Stimulated activated CD8-positive, alpha-beta memory T cell treated with anti-CD3 and anti-CD28 coated beads, Interleukin-12 subunit alpha, Interleukin-12 subunit beta, amount 100 ng/mL, for 24 hours (primary cell): ENCODE data around the gene COL5A1.
"Not testable (repeated sequence)": the region's sequence is repeated elsewhere in the genome, so short reads cannot be mapped to it uniquely, and the experiment has no call there.

ENCODE experiments used
- DNase-seq: peaks from one replicate; pipeline ENCODE4 v3.0.0-alpha.2; 2020; ENCODE audit errors: extremely low read depth

The COL5A1 gene

DNA sequence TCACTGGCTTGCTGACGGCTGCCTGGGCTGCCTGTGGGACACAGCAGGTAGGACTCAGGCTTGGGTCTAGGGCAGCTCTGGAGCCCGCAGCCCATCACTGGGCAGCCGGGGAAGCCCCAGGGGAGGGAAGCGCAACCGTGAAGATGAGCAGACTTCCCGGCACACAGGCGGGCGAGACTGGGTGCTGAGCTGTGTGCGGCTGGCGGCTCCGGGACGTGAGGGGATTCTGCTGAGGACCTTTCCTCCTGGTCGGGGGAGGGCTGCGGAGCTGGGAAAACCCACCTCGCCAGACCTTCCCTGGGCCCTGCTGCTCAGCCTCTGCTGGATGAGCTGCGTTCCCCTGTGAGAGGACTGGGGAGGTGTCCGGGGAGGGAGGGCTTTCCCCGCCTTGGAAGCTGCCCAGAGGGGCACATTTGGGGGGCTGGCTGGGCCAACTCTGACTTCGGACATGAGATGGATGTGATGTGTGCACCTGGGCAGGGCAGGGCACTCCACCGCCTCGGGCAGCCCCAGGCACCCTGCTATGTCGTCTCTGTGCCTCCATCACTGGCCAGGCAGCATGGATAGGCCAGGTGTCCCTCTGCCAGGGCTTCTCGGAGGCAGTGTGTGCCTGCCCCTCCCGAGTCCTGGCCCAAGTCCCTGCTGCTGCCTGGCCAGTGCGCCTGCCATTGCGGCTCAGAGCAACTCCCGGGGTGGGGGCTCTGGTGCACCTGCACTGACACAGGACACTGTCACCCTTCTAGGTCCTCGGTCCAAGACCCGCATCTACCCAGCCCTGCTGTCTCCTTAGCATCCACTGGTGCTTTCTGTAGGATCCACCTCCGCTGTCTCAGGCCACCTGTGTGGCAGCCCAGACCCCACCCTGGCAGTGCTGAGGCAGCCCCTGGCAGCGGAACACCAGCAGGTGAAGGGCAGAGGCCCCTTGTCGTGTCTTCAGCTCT lies 66.4 kb downstream of the COL5A1 start:
- DNase-seq: no peak

DNA sequence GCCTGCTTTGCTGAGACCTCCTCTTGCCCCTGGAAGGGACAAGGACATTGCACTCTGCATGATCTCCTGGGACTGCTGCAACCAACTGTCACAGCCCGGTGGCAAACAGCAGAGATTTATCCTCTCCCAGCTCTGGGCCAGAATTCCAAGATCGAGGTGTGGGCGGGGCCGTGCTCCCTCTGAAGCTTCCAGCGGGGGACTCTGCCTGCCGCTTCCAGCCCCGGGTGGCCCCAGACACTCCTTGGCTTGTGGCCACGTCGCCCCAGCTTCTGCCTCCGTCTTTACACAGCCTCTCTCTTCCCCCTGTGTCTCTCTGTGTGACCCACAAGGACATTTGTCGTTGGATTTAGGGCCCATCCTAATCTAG lies 67.1 kb downstream of the COL5A1 start:
- DNase-seq: no peak

GRCh38 chr9:134709512-134710270 lies 68.1 kb downstream of the COL5A1 start:
- no peak for DNase-seq

DNA sequence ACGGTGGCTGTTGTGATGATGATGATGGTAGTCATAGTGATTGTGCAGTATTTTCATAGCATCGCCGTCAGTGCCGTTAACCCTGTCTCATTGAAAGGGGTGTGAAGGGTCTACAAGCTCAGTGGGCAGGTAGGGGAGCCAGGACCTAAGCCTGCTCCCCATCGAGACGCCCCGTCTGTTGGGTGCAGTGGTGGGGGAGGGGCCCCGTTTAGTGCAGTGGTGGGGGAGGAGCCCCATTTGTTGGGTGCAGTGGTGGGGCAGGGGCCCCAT lies 68.6 kb downstream of the COL5A1 start:
- DNase-seq: no peak

DNA sequence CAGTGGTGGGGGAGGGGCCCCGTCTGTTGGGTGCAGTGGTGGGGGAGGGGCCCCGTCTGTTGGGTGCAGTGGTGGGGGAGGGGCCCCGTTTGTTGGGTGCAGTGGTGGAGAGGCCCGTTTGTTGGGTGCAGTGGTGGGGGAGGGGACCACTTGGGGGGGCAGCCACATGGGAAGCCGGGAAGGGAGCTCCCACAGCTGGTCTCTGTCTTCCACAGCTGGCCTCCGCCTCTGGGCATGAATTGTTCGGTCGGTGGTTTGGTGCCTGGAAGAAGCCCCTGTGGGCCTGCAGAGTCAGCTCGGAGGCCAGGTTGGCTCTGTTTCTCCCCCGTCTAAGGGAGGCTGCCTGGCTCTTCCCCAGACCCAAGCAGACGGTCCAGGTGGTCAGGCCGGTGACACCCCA lies 69.3 kb downstream of the COL5A1 start:
- no peak for DNase-seq

GRCh38 chr9:134712243-134712642 lies 70.6 kb downstream of the COL5A1 start:
- no peak for DNase-seq

DNA sequence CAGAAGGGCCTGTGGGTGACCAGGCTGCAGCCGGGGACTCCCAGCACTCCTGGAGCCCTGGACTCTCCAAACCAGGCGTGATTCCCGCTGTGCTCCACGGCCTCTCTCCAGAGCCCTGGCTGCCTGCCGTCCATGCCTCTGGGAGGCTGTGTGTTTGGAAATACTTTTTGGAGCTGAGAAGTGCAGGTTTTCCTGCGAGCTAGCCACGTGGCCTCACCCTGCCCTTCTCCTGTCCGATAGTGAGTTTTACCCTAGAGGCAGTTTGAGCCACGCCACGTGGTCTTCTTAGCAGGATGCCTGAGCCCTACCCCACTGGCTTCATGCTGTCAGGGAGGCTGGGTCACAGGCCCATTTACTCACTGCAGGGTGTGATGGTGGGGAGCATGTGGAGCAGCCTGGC lies 71.3 kb downstream of the COL5A1 start:
- DNase-seq: no peak

DNA sequence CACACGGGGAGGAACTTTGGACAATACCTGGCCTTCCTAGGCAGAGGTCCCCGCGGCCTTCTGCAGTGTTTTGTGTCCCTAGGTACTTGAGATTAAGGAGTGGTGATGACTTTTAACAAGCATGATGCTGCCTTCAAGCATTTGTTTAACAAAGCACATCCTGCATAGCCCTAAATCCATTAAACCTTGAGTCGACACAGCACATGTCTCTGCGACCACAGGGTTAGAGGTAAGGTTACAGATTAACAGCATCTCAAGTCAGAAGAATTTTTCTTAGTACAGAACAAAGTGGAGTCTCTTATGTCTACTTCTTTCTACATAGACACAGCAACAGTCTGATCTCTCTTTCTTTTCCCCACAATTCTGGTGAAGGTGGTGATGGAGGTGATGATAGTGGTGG lies 73.9 kb downstream of the COL5A1 start:
- DNase-seq: not testable (repeated sequence)

DNA sequence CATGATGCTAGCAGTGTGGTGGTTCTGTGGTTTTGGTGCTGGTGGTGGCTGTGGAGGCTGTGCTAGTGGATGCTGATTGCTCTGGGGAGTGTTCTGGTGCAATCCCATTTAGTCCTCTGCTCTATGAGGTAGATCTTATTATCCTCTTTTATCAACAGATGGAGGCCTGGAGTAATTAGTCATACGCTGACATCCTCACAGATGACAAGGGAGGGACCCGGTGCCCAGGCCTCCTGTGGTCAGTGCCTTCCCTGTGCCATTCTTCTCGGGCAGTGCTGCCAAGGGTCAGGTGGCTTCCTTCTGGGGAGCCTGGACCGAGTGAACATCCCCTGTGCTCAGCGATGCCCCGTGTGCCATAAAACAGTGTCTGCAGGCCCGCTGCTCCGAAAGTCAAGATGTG lies 74.5 kb downstream of the COL5A1 start:
- no peak for DNase-seq

- DNase-seq: no peak
These were observed 75.5 kb downstream of the COL5A1 start for GRCh38 chr9:134717056-134717455.

DNA sequence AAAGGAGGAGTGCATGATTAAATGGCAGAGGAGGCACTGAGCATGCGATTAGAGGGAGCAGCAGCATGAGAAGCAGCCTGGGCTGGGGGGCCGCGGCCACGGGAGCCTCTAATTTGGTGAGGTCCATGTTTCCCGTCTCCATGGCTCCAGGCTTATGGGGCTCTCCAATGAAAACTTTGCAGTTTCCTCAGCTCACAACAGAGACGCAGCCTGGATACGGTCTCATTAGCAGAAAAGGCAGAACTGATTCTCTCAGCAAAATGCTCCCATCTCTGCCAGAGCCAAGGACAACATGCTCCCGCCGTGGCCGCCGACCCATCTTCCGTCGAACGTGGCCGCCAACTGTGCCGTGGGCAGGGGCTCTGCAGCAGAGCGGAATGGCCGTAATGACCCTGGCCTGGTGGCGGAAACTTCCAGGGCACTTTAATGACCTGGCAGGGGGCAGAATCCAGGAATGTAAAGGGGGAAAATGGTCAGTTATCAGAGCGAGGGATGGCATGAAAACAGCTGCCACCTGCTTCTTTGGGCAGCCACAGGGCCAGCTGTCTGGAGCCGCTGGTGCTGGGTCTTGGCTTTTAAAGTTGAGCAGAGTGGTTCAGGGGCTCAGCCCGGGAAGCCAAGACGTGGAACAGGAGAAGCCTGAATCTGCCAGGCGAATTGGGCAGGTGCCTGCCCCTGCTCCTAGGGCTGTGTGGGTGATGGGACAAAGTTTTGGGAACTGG lies 76.5 kb downstream of the COL5A1 start:
- DNase-seq: no peak

DNA sequence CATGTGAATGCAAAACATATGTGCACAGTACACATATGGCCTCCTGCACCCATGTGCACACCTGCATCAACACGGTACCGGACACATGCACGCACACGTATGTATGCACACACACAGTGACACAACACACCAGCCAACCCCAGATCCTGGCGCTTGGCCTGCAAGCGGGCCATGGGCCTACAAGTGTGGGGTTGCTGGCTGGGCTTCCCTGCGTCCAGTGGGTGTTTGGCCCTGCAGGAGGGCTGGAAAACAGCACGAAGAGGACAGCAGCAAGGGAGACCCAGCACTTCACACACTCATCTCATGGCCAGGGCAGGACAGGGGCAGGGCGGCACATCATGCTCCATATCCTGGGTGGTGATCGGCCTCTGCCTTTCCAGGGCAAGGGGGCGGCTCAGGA lies 77.7 kb downstream of the COL5A1 start:
- no peak for DNase-seq

DNA sequence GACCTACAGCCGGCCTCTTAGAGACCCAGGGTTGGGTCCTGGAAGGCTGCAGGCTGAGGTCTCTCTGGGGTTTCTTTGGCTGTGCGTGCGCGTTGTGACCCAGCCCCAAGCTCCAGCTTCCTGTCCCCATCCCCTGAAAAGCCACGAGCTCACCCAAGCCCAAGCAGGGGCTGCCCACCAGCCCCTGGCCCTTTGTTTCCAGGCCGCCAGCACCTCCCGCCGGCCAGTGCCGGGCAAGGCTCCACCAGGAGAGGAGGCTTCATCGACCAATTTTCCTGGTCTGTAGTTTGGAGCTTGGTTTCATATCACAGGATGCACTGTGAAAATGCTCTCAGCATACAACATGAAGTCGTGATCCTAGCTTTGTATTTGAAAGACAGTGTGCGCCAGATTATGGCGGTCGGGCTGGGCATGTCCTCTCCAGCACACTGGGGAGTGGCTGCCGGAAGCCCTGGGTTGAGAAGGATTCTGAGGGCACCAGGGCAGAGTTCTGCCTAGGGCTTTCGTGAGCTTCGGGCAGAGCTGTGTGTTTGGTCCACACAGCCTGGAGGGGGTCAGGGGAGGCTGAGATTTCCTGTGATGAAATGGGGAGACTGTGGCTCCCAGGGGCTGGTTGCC lies 78.6 kb downstream of the COL5A1 start:
- DNase-seq: no peak

- DNase-seq: no peak
These were observed 79.2 kb downstream of the COL5A1 start for GRCh38 chr9:134720796-134721195.

GRCh38 chr9:134721344-134721743 lies 79.7 kb downstream of the COL5A1 start:
- no peak for DNase-seq

DNA sequence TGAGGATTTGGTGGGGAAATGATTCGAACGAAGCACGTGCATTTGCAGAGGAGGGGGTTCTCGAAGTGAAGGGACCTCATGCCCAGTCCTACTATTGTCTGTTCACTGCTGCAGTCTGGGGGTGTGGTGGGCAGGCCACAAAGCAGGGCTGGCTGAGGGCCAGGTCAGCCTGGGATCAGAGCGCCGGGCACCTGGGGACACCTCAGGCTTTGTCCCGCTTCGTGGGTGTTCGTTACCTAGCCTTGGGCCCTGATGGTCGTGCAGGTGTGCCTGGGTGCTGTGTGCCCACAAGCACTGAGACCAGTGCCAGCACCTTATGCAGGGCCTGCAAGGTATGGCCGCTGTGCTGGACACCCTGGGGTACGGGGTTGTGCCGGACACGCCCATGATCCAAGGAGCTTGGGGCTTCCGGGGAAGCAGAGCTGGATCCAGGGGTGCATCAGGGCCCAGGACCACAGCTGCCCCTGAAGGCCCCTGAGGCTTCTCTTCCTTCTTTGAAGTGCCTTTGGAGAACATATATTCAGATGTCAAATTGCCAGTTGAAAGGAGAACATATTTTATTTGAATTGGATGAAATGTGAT lies 80.6 kb downstream of the COL5A1 start:
- DNase-seq: no peak

GRCh38 chr9:134723037-134723436 lies 81.4 kb downstream of the COL5A1 start:
- no peak for DNase-seq

DNA sequence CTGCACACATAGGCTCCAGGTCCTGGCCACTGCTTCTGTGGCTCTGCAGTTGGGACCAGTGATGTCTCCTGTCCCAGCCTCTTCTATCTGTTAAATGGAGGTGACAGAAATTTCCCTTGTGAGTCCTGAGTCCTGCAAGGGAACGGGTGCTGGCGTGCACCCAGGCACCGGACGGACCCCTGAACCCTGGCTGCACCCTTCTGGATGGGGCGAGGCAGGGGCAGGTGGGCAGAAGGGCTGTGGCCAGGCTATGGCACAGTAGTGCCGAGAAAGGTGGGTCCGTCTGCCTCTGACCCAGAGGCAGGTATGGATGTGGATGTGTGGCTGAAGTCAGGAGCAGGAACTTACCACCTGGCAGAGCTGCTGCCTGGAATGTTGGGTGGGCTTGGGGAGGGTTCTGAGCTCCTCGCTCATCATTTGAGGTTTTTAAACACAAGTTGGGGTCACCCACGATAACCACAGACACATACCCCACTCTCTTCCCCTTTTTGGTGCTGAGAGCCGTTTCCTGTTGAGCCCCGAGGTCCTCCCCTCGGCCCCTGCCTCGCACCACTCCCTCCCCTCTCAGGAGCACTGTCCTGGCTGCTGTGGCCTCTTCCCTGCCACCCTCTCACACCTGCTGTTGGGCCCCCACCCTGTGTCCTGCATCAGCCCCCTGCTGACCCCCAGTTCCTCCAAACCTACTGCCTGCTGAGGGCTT lies 82.0 kb downstream of the COL5A1 start:
- DNase-seq: no peak

- DNase-seq: no peak
These were observed 82.8 kb downstream of the COL5A1 start for GRCh38 chr9:134724202-134724911.

GRCh38 chr9:134724912-134725604 lies 83.5 kb downstream of the COL5A1 start:
- DNase-seq: no peak
